Medulla oblongata (tissue), 1 donor: ENCODE results near the gene ZCCHC7.
"Not testable (repeated sequence)": the region's sequence is repeated elsewhere in the genome, so short reads cannot be mapped to it uniquely, and the experiment has no call there.

ENCODE experiments used
- DNase-seq: peaks from one replicate; pipeline ENCODE4 v3.0.0-alpha.2; 2015; ENCODE audit errors: extremely low spot score

The ZCCHC7 gene

DNA sequence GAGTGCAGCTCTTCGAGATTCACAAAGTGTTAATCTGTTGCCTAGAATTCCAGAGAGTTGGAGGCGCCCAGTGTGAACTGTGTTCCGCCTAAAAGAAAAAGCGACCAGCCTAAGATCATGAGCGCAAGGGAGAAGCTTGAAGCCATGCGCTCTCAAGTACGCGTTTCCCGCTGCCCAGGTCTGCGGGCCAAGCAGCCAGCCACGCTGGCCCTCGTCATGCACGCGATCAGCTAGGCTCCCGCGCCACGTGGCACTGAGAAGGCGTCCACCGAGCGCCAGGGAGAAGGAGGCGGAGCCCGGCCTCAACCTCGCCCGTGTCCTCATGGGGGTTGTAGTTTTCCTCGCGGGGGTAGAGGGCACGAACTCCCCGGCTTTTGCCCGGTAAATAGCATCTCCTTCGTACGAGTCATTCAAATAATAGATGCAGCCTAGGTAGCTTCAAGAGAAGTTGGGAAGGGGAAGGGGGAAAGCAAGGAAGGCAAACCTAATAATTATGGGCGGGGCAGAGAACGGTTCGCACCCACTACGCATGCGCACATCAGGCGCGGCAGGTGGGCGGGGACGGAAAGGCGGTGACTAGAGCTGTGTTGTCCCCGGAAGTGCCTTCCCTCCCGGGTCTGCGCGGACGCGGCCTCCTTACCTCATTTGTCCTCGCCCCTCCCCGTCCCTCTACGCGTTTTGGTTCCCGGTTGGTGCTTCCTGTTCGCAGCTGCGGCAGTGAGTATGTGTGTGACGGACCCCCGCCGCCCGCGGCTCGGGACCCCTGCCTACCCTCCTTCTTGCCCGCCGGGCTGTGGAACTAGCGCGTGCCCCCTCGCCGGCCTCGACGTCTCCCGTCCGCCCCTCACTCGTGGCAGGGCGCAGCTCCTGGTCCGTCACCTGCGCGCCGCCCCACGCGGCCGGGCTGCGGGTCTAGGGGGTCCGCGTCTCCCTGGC lies at the start of gene ZCCHC7:
ZCCHC7 (plus strand) TSS at position 668 of the 936 bp plus-strand sequence.
- DNase-seq: peak; percentile 98

DNA sequence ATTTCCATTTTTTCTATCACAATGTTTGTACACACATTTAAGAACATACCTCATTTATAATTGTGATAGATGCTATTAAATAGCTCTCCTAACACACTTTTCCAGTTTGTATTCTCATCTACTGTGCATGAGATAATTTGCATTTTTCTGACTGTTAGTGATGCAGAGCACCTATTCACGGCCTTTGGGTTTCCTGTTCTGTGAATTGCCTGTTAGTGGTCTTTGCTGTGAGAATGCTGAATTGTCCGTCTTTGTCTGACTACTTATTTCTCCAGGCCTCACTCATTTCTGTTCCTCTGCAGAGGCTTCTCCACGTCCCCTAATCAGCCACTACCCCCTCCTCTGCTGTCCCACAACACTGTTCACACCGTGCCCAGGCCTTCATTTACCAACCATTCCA lies 45.6 kb upstream of the ZCCHC7 start:
- DNase-seq: not testable (repeated sequence)

DNA sequence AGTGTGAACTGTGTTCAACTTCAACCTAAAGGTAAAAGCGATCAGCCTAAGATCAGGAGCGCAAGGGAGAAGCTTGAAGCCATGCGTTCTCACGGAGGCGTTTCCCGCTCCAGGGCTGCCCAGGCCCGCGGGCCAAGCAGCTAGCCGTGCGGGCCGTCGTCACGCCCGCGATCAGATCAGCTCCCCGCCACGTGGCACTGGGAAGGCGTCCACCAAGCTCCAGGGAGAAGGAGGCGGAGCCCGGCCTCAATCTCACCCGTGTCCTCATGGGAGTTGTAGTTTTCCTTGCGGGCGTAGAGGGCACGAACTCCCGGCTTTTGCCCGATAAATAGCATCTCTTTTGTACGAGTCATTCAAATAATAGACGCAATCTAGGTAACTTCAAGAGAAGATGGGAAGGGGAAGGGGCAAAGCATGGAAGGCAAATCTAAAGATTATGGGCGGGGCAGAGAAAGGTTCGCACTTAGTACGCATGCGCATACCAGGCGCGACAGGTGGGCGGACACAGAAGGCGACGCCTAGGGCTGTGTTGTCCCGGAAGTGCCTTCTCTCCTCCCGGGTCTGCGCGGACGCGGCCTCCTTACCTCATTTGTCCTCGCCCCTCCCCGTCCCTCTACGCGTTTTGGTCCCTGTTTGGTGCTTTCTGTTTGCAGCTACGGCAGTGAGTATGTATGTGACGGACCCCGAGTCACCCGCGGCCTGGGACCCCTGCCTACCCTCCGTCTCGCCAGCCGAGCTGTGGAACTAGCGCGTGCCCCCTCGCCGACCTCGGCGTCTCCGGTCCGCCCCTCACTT lies 40.8 kb upstream of the ZCCHC7 start:
- DNase-seq: peak; percentile 97

DNA sequence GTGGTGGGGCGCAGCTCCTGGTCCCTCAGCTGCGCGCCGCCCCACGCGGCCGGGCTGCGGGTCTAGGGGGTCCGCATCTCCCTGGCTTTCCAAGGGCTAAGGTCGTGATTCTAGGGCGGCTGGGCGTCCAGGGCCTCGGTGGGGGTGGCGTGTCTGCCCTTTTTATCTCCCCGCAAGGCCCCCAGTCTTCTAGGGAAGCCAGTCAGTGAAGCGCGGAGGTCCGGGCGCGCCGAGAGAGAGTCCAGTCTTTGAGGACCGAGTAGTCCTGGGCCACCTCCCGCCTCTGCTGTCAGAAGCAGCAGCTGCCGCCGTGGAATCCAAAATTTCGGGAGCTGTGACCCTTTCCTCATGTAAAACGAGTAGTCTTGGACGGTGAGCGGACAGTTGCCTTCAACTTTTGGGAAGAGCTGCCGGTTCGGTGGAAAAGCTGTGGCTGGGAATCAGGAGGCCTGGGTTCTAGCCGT lies 40.2 kb upstream of the ZCCHC7 start:
- not testable (repeated sequence) for DNase-seq

DNA sequence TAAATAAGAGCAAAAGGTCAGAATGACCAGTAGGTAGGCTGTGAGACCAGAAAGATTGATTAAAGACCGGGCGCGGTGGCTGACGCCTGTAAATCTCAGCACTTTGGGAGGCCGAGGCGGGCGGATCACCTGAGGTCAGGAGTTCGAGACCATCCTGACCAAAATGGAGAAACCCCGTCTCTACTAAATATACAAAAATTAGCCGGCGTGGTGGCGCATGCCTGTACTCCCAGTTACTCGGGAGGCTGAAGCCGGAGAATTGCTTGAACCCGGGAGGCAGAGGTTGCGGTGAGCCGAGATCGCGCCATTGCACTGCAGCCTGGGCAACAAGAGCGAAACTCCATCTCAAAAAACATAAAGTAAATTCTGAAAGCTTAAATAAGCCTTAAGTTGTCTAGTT lies 38.9 kb upstream of the ZCCHC7 start:
- DNase-seq: not testable (repeated sequence)

DNA sequence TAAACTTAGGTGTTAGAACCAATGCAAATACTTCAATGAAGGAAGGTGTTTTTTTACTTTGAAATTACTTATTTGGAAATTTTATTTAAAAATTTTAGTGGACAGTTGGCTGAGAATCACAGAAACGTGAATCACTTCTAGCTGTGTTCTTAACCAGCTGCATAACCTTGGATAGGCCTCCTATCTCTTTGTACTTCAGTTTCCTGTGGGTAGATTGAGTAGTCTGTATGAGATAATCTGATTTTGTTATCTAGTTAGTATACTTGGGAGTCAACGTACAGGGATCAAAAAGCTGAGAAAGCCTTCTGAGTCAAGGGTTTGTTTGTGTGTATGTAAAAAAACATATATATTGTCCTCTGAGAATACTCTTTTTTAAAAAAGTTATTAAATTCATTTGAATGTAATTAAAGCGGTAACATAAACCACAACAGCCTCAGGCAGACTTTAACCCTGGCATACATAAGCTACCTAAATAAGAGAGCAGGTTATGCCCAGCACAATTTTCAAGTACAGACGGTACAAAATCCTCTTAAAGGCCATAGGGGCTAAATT lies 38.1 kb upstream of the ZCCHC7 start:
- no peak for DNase-seq

DNA sequence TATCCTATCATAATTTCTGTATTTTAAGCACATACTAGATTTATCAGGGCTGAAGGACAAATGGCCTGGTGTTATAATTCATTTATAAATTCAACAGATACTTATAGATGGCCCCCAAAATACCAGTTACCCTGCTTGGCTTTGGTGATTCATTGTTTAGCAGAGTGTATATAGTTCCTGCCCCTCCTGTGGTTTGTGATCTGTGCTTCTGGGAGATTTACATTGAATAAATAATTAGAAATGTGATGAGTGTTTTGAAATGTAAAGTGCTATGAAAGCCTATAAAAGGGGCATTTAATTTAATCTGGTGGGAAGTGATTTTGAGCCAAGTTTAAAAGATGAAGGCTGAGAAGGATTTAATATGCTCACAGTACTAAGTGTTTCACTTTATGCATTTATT lies 36.7 kb upstream of the ZCCHC7 start:
- DNase-seq: no peak

DNA sequence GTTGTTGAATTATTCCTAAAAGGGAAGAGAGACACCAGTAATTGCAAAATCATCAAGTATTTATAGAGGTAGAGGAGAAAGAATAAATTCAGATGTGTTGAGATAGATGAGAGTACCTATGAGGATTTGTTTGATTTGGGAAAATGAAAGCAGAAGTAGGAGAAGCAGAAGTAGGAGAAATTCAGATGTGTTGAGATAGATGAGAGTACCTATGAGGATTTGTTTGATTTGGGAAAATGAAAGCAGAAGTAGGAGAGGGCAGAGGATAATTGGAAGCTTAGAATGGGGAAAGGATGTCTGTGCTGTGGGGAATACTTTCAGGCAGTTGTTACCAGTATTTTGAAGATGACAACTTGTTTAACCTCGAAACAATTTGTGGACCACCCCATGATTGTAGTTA lies 35.1 kb upstream of the ZCCHC7 start:
- DNase-seq: no peak

DNA sequence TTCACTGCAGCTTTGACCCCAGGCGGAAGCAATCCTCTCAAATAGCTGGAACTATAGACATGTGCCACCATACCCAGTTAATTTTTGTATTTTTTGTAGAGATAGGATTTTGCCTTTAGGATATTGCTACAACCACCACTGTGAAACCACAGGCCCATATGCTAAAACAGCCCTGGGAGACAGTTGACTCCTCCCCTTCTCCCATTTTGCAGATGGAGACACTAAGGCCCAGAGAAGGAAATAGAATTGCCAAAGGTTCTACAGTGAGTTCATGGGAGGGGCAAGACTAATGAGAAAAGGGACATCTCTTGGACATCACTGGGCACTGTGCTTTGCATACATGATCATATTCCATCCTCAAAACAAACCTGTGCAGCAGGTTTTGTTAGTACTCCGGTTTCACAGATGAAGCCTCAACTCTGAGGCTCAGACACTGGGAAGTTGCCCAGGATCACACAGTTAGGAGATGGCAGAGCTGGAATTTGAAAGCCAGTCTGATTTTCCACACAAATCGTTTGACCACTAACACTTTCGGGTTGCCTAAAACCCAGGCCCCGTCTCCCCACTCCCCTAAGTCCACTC lies 27.6 kb upstream of the ZCCHC7 start:
- DNase-seq: not testable (repeated sequence)

DNA sequence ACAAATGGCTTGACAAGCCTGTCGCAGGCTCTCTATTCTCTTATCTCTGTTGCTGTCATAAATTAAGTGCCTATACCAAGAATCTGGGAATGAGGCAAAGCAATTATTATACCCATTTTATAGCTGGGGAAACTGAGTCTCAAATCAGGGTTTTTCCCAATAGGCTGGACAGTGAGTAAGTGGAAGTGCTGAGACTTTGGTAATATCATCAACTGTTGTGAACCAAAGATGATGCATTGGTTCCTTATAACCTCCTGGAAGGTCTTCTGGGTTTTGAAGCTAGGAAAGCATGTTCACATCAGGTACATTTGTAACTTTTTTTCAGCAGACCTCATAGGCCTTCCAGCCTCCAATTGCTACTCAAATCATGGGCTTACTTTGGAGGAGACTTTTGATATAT lies 25.6 kb upstream of the ZCCHC7 start:
- no peak for DNase-seq

DNA sequence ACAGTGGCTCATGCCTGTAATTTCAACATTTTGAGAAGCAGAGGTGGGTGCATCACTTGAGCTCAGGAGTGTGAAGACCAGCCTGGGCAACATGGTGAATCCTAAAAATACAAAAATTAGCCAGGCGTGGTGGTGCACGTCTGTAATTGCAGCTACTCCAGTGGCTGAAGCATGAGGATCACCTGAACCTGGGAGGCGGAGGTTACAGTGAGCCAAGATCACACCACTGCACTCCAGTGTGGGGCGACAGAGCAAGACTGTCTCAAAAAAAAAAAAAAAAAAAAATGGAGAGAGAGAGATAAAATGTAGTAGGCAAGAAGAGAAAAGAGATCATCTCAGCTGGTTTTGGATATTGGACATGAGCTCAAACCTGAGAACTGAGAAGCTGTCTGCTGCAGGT lies 23.7 kb upstream of the ZCCHC7 start:
- no peak for DNase-seq

DNA sequence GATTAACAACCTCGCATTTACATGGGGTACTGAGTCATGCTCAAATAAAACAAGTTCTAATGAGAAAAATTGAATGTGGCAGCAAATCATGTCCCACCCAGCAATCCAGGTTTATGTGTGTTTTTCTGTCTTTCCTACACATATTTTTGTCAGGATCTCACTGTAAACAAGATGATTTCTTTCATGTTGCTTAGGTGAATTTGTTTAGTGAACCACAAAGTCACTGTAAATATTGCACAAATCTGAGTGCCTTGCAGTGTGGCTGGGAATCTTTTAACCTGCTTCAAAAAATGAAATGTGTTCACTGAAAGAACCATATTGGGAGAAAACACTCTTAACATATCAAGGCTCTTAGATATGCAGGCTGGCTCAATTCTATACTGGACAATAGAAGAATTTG lies 23.1 kb upstream of the ZCCHC7 start:
- no peak for DNase-seq

DNA sequence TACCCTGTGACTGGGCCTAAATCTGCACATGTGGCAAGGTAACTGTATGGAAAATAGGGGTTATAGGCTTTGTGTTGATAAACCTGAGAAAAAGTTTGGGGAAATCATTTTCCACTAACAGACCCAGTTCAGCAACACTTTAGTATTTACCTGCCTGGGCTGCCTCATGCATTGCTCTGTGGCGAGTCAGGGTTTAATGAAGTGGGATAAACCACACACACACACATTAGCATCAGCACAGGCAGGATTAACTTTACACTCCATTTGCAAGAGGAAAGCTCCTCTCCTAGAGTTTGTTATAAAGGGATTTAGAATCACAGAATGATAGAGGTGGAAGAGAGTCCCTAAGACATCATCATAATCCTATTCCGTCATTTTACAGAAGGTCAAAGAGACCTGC lies 20.0 kb upstream of the ZCCHC7 start:
- no peak for DNase-seq

DNA sequence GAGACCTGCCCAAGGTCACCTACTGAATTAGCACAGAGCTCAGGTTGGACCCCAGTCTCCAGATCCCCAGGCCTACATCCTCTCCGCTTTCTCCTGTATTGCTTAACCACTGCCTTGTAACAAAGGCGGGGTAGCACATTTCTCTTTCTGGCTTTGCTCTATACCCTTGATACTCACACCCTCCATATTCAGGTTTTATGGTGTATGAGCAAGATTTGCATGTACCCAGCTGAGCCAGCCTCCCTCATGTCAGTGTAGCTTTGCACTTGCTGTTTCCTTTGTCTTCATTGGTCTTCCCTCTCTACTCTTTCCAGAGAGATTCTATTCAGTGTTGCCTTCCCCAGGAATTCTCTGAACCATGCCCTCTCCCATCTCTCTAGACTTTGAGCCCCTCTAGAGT lies 19.6 kb upstream of the ZCCHC7 start:
- no peak for DNase-seq

DNA sequence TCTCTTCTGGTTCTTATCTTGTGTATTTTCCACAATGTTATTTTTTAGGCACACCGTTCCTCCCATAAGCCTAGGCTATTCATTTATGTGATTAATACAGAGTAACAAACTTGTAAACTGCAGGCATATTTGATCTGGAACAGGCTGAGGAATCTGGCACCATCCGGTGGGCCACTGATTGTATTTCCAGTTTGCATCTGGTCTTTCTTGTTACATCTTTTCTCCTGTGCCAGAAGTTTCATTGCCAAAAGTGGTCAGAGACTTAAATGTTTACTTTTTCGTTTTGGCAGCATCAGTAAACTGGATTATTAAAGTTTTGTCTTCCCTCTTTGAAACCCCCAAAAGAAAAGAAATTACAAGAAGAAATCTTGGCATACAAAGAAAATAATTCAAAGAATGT lies 17.9 kb upstream of the ZCCHC7 start:
- no peak for DNase-seq

DNA sequence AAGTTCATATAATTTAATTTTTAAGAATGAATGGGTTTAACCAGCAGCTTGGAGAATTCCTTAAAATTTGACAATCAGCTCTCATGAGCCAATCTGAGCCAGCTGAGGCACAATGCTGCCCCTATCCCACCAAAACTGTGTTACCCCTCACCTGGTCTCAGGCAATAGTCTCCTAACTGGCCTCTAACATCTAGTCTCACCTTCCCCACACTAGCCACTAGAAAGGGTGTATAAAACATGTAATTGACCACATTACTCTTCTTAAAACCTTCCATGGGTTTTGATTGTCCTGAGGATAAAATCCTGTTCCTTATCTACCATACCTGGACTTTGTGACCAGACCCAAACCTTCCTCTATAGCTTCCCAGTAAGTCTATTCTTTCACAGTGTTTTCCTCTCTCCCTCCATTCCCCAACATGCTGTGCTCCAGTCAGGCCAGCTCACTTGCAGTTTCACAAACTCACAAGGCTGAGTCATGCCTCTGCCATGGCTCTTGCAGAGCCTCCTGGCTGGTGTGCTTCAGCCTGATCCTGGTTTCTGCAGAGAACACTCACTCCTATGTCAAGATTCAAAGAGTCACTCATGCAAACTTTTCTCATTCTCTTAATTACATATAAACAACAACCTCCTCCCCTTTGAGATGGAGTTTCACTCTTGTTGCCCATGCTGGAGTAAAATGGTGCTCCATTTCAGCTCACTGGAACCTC lies 16.0 kb upstream of the ZCCHC7 start:
- DNase-seq: no peak

DNA sequence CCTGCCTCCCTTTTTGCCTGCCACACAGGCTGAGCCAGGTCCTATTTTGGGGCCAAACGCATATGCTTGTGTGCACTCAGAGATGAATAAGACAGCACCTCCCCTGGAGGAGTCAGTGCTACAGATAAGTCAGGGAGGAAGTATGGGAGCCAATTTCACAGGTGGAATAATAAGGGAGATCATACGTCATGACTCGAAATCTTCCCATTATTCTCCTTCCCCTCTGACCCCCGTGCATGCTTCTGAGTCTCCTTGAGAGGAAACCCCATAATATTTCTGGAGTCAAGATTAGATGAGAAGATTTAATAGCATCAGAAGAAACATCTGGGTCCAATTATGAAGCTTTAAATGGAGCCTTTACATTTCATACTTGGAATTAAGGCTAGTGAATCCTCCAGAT lies 15.1 kb upstream of the ZCCHC7 start:
- no peak for DNase-seq

DNA sequence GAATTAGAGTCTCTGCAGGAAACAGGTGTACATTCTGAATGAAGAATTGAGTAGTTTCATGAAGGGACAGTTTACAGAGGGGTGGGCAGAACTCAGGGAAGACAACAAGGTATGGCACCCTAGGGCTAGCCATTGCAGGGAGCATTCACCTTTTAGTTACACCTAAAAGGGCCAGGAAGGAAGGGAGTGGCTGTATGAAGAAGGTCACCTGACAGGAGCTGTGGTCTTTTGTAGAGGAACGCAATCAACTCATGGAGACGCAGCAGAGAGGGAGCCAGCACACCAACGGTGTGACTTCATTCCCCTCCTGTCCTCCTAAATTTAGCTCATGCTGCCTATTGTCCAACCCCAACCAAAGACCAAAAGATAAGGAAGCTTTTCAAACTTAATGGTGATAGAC lies 12.7 kb upstream of the ZCCHC7 start:
- DNase-seq: no peak

DNA sequence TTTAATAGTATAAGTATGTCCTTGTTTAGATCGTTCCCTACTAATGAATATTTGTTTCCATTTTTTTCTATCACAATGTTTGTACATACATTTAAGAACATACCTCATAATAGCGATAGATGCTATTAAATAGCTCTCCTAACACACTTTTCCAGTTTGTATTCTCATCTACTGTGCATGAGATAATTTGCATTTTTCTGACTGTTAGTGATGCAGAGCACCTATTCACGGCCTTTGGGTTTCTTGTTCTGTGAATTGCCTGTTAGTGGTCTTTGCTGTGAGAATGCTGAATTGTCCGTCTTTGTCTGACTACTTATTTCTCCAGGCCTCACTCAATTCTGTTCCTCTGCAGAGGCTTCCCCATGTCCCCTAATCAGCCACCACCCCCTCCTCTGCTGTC lies 5.9 kb upstream of the ZCCHC7 start:
- not testable (repeated sequence) for DNase-seq

DNA sequence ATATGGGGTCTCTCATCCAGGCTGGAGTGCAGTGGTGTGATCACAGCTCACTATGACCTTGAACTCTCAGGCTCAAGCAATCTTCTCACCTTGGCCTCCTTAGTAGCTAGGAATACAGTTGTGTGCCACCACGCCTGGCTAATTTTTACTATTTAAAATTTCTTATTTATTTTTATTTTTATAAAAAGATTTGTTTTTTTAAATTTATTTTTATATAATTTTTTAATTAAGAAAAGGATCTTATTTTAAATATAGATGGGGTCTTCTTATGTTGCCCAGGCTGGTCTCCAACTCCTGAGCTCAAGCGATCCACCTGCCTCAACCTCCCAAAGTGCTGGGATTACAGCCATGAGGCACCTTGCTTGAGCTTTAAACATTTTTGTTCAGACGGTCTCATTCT lies 2.4 kb upstream of the ZCCHC7 start:
- DNase-seq: no peak

DNA sequence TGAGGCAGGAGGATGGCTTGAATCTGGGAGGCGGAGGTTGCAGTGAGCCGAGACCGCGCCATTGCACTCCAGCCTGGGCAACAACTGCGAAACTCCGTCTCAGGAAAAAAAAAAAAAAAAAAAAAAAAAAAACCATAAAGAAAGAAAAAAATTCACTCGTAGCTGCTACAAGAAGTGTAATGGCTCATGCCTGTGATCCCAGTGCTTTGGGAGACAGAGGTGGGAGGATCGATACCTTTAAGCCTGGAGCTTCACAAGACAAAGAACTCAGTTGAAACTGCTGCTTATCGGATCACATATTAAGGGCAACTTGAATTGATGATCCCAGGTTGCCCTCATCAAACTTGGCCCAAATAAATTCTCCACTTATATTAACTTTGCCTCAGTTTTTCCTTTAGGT lies 1.0 kb upstream of the ZCCHC7 start:
- DNase-seq: no peak
